SKM-1 (cell line): ENCODE data around the gene TMEM11.
"Not testable (repeated sequence)": the region's sequence is repeated elsewhere in the genome, so short reads cannot be mapped to it uniquely, and the experiment has no call there.

ENCODE experiments used
- DNase-seq: peaks from one replicate; lab custom pipeline; 2025; ENCODE audit not compliant: unreplicated experiment; lab: John Stamatoyannopoulos, UW

Gene TMEM11

DNA sequence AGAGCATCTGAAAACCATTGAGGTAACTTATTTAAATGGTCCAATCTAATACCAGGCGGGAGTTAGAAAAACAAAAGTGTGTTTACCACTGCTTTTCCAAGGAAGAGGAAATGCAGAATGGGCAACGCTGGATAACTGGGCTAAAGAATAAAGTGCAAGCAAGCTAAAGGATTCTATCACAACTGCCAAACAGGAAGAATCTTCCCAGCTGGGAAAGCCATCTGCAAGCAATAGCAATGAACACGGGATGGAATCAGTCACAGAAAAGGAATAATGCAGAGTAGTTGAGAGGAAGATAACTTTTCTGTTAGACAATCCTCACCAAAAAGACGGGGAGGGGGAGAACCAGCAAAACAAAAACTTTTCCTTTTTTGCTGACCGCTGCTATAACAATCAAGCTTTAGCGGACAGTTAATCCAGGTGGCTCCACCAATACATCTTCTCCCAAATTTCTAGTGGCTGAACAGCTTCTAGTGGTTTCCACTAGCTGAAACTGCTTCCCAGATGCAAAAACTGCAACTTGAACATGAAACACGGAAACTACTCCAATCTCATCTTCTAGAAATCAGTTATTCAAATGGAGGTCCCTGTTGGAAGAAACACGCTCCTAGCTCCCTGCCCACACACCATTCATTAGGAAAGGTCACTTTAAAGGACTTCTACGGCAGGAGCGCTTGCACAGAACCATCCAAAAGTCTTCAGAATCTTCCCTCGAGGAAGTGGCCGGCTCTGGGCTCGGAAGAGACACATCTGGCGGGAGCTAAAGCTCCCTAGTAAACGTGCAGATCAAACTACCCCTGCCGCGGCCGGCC is 929 bp downstream of the TMEM11 start:
- DNase-seq = no peak

DNA sequence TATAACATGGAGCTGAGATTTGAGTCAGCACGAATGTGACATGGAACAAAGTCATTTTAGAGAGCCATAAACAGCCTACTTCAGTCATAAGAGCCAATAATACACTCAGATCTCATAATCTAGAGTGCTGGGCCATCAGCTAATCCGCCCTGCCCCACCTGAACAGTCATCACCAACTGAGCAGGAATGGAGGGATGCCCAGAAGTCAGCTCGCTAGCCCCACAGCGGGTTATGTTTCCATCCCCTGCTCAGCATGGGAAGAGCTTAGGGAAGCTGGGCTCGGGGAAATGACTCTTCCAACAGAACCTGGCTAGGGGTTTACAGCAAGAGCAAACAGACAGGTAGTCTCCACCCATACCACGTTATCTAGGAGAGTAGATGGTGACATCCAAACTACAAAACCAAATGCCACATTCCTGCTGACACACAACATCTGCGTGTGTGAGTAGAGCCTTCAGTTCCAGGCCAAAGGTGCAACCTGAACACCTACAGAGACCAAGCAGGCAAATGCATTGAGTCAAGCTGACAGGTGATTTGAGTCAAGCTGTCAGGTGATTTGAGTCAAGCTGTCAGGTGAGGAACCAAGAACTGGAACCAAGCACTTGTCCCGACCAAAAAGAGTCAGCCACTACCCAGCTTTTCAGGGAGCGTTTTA is 2.0 kb downstream of the TMEM11 start:
- no peak for DNase-seq

DNA sequence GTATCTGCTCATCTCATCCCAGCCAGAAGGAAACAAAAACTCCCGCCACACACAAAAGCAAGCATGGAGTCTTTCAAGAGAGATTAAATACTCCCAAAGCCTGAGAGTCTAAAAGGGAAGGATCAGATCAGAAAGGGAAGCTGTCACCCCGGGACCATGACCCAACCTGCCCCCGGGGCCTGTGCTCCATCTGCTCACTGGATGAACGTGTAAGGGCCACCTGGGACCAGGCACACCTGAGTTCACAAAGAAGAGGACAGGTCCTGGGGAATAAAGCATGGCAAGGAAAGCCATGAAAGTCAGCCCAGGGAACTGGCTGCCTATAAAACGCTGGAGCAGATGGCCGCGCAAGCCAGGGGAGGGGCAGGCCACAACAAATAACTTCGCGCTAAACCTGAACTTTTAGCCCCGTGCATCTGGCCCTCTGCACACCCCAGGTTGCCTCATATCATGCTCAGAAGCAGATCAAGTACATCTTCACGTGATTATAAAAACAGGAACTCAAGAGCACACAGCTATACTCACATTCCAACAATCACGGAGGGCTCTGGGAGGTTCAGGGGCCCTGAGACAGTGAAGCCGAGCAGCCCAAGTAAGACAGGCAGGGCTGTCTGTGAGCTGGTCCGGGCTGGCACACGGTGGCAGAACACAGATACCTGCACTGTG is 3.4 kb downstream of the TMEM11 start:
- no peak for DNase-seq

DNA sequence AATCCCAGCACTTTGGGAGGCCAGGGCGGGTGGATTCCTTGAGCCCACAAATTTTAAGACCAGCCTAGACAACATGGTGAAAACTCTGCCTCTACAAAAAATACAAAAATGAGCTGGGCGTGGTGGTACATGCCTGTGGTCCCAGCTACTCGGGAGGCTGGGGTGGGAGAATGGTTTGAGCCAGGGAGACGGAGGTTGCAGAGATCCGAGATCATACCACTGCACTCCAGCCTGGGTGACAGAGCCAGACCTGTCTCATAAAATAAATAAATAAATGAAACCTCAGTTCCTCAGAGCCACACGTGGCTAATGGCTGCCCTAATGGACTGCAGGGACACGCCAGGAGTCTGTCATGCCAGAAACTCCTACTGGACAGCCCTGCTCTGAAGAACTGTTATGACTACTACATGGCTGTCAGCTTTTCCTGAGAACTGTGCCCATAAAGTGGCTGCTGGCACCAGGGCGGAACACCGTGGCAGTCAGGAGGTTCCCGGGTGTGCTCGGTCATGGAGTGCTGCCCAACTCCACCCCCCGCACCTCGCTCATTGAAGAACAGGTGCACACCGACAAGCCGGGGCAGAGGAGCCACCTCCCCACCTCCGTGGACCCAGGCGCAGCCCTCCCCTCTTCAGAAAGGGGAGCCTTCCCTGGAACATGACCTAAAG is 4.3 kb downstream of the TMEM11 start:
- no peak for DNase-seq

DNA sequence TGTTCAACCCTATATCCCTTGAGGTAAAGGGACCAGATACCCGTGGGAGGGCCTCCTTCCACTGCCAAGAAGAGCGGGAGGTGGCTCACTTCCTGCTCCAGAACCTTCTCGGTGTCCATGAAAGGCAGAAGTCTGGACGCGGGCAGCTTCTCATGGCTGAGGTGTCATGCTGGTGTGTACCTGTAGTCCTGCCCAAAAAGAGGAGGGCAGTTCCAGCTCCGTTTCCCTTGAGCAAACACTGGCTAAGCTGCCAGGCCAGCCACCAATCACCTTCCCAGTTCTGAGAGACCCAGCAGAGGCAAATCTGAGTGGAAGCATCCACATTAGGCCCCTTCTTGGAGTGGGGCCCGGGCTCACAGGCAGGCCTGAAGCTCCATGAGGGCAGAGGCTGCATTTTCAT is 5.6 kb downstream of the TMEM11 start:
- DNase-seq = no peak

DNA sequence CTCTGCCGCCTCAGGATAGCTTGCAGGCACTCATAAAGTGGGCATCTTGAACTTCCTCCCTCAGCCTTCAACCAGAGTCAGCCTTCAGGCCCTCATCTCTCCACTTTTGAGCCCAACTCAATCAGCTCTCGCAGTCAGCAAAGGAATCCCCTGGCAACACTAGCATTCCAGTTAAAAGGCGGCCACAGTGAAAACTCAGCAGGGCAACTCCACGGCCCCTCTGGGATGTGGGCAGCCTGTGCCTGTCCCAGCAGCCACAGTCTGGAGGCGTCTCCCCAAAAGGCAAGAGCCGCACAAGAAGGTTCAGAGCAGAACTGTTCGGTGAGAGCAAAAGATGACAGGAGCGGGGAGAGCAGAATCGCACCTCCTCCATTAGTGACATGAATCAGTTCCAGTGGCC is 9.0 kb downstream of the TMEM11 start:
- DNase-seq = no peak

DNA sequence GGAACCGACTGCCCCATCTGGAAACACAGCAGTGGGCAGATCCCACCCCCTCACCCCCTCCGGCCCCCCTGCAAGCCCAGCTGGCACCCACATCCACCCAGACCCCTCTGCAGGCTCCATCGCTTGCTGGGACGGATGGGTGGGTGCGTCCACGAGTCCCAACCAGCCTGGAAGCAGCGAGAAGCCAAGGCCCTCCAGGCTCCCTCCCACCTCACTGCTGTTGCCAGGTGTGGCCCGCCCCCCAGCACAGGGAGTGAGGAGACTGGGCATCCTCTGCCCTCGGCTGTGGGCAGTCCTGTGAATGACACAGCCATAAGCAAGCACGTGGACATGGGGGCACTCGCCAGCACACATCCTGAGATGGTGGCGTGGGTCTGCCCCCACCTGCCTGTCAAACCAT is 11.4 kb downstream of the TMEM11 start:
- DNase-seq = no peak

DNA sequence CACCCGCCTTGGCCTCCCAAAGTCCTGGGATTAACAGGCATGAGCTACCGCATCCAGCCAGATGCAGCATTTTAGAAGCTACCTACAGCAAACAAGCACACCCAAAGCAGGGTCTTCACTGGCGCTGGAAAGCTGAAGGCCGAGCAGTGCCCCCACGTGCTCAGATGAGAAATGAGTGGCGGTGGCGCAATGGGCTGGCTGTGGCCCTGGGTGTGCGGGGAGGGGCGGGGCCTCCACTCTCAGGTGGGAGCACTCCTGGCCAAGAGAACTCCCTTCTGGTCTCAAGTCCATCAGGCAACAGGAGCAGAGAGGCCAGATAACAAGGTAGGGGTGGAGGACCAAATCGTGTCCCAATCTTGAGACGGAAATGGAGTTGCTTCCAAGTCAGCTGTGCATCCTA is 12.1 kb downstream of the TMEM11 start:
- DNase-seq = no peak

DNA sequence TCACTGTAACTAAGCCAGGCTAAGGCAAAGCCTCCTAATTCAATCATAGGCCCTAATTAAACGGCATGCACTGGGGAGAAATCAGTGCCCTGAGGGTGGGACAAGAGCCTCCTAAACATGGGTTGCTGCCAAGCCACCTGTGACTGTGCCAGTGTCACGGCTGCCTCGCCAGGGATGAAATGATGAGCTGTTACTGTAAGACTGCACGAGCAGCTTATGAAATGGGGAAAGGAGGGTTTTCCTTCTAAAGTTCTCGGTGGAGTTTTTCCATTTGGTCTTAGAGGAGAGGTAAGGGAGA is 12.7 kb downstream of the TMEM11 start:
- no peak for DNase-seq

DNA sequence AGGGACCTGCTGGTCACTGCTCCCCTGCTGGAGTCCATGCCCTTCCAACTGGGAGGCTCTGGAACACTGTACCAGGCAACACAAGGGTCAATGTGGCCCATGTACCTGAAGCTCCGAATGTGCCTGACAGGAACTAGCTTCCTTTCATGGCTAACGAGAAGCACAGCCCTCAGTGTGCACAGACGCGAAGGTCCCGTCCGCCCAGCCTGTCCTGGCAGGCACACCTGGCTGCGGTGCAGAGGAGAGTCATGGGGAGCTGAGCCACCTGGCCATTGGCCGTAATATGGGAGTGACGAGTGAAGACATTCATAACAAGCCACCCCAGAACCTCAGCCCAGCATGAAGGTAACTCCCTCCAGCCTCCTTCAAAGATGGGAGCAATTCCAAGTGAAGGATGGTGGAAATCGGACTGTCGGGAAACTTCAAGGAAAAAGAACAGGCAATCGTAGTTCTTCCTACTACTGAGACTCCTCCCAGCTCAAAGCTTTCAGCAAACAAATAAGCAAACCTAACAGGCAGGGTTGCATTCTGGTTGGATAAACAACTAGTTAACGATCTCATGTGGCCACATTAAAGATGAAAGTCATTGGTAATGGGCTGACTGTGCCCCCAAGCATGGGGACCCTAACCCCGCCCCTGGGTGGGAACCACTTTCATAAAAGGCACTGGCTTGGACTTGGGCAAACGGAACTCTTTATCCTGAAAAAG is 13.2 kb downstream of the TMEM11 start:
- no peak for DNase-seq

DNA sequence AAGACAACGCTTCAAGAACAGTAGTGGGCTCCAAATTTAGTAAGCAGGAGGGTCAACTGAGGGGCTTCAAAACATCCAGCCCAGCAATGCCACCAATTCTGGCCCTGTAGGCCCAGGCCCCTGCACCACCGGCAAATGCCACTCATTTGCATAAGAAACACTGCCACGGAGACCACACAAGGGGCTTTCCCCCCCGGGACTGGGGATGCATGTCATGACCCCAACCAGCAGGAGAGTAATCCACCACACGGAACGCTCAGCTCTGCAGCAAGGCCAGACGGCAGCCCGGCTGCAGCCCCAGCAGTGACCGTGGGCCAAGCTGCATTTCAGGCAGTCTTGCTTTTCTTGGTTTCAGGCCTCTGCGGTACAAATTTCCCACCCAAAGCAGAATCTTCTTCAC is 14.1 kb downstream of the TMEM11 start:
- no peak for DNase-seq

DNA sequence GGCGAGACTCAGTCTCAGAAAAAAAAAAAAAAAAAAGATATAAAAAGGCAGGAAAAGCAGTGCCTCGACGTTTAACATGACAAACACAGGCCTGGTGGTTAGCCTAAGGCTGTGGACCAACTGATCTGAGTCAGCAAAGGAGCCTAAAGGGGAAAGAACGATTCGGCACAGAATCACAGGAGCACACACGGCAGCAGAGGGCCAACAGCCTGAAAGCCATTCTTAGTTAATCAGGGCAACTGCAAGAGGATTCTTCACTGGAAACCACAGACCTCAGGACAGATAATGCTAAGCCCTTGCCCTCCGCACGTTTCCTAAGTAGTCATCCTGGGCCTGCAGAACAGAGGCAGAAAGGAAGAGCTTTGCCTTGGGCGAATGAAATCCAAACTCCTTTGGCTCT is 14.7 kb downstream of the TMEM11 start:
- DNase-seq = no peak

DNA sequence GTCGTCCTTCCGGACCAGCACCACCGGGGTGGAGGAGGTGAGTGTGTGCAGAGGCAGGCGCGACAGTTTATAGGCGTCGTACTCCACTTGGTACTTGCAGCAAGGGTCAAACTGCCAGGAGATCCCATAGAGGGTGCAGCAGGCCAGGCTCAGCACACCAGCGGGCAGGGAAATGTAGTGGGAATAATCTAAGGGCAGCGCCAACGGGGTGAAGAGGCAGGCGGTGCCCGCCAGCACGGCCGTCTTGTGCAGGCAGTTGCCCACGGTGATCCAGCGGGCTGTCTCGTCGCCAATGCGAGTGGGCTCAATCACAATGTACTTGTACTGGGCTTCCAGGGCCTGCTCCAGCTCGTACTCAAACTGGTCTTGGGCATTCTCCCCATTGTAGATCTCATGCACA is 15.6 kb downstream of the TMEM11 start:
- DNase-seq = no peak

DNA sequence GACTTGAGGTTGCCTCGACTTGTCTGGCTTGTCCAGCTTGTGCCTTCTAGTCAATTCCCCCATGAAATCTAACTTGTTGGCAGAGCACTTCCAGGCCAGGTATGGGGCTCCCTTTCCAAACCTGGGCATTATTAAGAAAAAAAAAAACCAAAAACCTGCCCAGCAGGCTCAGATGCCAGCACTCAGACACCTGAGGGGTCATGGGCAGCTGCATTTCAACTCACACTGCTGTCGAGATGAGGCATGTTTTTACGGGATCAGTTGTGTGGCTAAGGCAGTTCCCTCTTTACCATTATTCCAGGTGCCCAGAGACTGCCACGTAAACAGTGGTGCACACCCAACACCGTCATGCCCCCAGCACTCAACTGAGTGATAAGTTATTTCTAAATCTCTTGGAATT is 17.8 kb downstream of the TMEM11 start:
- no peak for DNase-seq

DNA sequence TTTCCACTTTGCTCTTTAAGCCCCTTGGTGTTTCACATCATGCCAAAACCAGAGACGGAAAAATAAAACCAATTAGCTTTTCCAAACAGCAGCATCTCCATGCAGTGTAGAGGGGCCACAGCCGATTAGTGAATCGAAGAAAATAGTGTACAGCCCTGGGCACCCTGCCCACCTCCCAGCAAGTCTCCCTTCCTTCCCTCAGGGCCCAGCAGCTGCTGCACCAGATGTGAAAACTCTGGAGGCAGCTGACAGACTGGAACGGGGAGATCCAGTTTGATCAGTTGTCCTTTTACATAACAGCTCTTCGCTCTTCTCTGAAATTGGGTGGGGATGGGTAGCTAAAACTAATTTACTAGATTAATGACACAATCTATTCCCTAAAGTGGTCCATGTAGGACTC is 19.3 kb downstream of the TMEM11 start:
- no peak for DNase-seq

DNA sequence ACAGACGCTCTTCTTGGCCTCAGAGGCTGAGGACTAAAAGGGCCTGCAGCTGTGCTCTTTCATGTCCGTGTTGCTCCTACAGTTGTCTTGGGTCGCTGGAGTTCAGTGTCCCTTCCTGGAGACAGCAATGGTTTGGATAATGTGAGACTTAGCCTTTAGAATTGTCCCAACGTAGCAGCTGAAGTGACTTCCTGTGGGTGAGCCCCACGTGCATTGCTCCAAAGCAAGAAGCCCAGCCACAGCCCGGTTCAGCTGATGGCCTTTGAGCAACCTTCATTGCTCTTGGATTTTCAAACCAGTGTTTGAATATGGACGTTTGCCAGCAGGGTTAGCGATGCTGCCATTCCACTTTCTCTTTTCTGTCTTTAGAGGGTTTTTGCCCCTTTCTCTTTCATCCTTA is 19.7 kb downstream of the TMEM11 start:
- DNase-seq = no peak

DNA sequence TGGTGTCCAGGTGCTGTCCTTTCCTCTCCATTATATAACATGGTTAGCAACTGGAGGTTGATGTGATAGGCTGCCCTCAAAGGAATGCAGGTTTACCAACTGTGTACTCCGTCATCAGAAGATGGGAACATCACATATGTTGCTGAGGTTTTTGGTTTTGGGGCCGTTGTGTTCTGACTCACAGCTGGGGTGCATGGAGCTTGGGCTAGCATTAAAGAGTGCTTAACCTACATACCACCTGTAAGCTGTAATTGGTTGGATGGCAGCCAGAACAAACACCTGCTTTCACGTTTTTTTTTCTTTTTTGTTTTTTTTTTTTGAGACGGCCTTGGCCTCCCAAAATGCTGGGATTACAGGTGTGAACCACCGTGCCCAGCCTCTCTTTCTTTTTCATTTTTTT is 20.9 kb downstream of the TMEM11 start:
- no peak for DNase-seq

DNA sequence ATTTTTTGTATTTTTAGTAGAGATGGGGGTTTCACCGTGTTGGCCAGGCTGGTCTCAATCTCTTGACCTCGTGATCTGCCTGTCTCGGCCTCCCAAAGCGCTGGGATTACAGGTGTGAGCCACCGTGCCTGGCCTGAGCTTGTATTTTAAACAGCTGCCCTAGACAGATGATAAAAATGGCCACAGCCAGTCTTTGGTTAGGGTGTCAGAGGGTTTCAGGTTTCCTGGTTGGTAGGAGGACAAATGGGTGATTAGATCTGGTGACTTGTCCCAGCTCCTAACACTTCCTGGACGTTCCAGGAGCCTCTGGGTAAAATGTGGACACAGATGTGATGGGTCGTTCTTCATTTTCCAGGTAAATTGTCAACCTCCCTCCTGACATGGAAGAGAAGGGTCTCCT is 21.5 kb downstream of the TMEM11 start:
- not testable (repeated sequence) for DNase-seq

DNA sequence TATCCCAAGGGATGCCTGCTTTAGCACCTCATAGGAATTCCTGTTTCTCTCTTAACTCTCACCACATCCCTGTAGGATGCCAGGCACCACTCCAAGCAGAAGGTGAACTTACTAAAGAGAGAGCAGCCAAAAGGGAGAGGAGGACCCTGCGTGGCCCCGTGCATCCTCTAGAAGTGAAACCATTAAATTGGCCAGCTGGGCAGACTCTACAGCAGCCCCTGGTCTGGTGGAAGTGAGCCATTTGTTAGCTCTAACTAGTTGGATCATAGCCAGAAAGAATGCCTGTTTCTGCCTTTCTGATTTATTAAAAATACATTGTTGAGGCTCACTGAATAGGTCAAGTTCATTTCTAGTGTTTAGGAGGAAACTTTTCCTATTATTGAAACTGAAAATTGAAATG is 22.3 kb downstream of the TMEM11 start:
- DNase-seq = no peak

DNA sequence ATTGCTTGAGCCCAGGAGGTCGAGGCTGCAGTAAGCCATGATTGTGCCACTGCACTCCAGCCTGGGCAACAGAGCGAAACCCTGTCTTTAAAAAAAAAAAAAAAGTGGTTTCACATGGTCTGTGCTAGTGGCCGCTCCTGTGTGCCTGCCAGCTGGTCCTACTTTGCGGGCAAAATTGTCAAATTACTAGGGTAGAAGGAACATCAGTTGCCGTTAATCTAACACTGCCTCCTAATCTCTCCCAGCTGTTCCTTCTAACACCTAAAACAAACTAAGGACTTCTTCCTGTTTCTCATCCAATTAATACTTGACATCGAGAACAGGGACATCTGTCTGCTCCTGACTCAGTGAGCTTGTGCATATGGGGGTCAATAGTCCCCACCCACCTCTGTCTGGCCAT is 23.9 kb downstream of the TMEM11 start:
- DNase-seq = no peak

DNA sequence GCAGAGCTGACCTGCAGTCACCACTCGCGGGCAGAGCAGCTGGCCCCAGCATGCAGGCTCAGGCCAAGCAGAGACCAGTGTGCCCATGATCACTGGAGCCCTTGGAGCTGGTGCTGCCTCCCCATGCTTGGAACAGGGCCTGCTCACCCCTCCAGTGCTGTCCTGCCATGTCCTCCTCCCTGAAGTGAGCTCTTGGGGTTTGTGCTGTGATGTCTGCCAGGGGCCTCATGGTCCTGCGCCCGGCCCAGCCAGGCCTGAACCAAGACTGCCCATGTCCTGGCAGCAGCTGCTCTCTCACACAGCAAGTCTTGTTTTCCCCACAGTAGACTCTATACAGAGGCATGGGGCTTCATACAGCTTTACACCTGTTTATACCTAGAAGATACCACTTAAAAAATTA is 24.6 kb downstream of the TMEM11 start:
- DNase-seq = no peak
